GM18909 (cell line): ENCODE measurements around the gene ZNF580.

ENCODE experiments used
- ATAC-seq: cut with Tn5 transposase; IDR thresholded peaks from one replicate; pipeline ENCODE4 v1.9.1; 2021; ENCODE audit warnings: mild to moderate bottlenecking; ENCODE audit not compliant: unreplicated experiment, poor library complexity

The ZNF580 gene

GRCh38 chr19:55656988-55657747, 16.4 kb downstream of the ZNF580 start:
- ATAC-seq, result no peak

- ATAC-seq, result no peak
Measured at GRCh38 chr19:55658846-55659459, 18.2 kb downstream of the ZNF580 start.

- ATAC-seq, result no peak
Measured at GRCh38 chr19:55659822-55660221, 19.0 kb downstream of the ZNF580 start.

GRCh38 chr19:55660404-55660803, 19.6 kb downstream of the ZNF580 start:
- ATAC-seq, result no peak

- no peak for ATAC-seq
Measured at GRCh38 chr19:55660991-55661390, 20.2 kb downstream of the ZNF580 start.

- no peak for ATAC-seq
Measured at GRCh38 chr19:55661826-55662225, 21.0 kb downstream of the ZNF580 start.

GRCh38 chr19:55663846-55664536, 23.2 kb downstream of the ZNF580 start:
- ATAC-seq, result no peak

- no peak for ATAC-seq
Measured at GRCh38 chr19:55666343-55667005, 25.7 kb downstream of the ZNF580 start.

- ATAC-seq, result no peak
Measured at GRCh38 chr19:55667006-55667381, 26.2 kb downstream of the ZNF580 start.

- no peak for ATAC-seq
Measured at GRCh38 chr19:55667511-55667910, 26.7 kb downstream of the ZNF580 start.

GRCh38 chr19:55667958-55668357, 27.2 kb downstream of the ZNF580 start:
- no peak for ATAC-seq

- no peak for ATAC-seq
Measured at GRCh38 chr19:55668603-55669348, 28.0 kb downstream of the ZNF580 start.

- ATAC-seq, result no peak
Measured at GRCh38 chr19:55669418-55670279, 28.8 kb downstream of the ZNF580 start.

GRCh38 chr19:55670280-55671053, 29.7 kb downstream of the ZNF580 start:
- ATAC-seq, result no peak

- ATAC-seq, result no peak
Measured at GRCh38 chr19:55671054-55671378, 30.2 kb downstream of the ZNF580 start.

- no peak for ATAC-seq
Measured at GRCh38 chr19:55672418-55672817, 31.6 kb downstream of the ZNF580 start.

GRCh38 chr19:55673465-55673864, 32.7 kb downstream of the ZNF580 start:
- ATAC-seq, result no peak

GRCh38 chr19:55673889-55674288, 33.1 kb downstream of the ZNF580 start:
- no peak for ATAC-seq

GRCh38 chr19:55674459-55674840, 33.6 kb downstream of the ZNF580 start:
- no peak for ATAC-seq
